Neural progenitor cell (in vitro differentiated cells): ENCODE data around the gene CSN2. TPM values are rescaled to one million over a fixed set of nuclear protein-coding genes. Genes with fewer than 3 reads are reported as not detected.

Source experiments
- DNase-seq: peaks from one replicate; pipeline ENCODE4 v3.0.0-alpha.2; 2016; ENCODE audit warnings: low spot score
- H2AFZ ChIP-seq: fragments of 200-600 bp; sonication (generic); replicated peaks from 2 replicates; pipeline ENCODE4 v1.6.1; 2016; ENCODE audit warnings: antibody characterized with exemption
- H3F3A ChIP-seq: fragments of 200-600 bp; sonication (generic); 2 replicates; pipeline ENCODE4 v1.6.1; 2016; ENCODE audit warnings: antibody characterized with exemption, low read depth
- H3K27ac ChIP-seq: fragments of 200-600 bp; sonication (generic); 2 replicates; pipeline ENCODE4 v1.5.1; 2016; ENCODE audit warnings: mild to moderate bottlenecking
- H3K27me3 ChIP-seq: fragments of 200-600 bp; sonication (generic); 2 replicates; pipeline ENCODE4 v1.6.1; 2016; ENCODE audit warnings: mild to moderate bottlenecking, moderate library complexity
- H3K36me3 ChIP-seq: fragments of 200-600 bp; sonication (generic); 2 replicates; pipeline ENCODE4 v1.5.1; 2016
- H3K4me1 ChIP-seq: fragments of 200-600 bp; sonication (generic); 2 replicates; pipeline ENCODE4 v1.6.1; 2016; ENCODE audit warnings: mixed run types
- H3K4me2 ChIP-seq: fragments of 200-600 bp; sonication (generic); 2 replicates; pipeline ENCODE4 v1.6.1; 2016
- H3K4me3 ChIP-seq: fragments of 200-600 bp; sonication (generic); 2 replicates; pipeline ENCODE4 v1.5.1; 2016
- H3K79me2 ChIP-seq: fragments of 200-600 bp; sonication (generic); 2 replicates; pipeline ENCODE4 v1.6.1; 2016; ENCODE audit warnings: low read depth
- H3K9ac ChIP-seq: fragments of 200-600 bp; sonication (generic); 2 replicates; pipeline ENCODE4 v1.6.1; 2016
- H3K9me3 ChIP-seq: fragments of 200-600 bp; sonication (generic); 2 replicates; pipeline ENCODE4 v1.5.1; 2016; ENCODE audit warnings: low read depth
- H4K20me1 ChIP-seq: fragments of 200-600 bp; sonication (generic); 2 replicates; pipeline ENCODE4 v1.6.1; 2016; ENCODE audit warnings: low read depth
- H3K27ac Mint-ChIP-seq: 3 replicates; pipeline ENCODE4 v1.8.0; 2021; ENCODE audit warnings: mixed read lengths
- H3K27me3 Mint-ChIP-seq: 2 replicates; pipeline ENCODE4 v1.8.0; 2022; ENCODE audit warnings: low read depth, mild to moderate bottlenecking, inconsistent platforms, moderate library complexity, mixed read lengths; ENCODE audit not compliant: insufficient read depth
- H3K36me3 Mint-ChIP-seq: 3 replicates; pipeline ENCODE4 v1.8.0; 2021; ENCODE audit warnings: mixed read lengths
- H3K4me1 Mint-ChIP-seq: 3 replicates; pipeline ENCODE4 v1.8.0; 2021; ENCODE audit warnings: mixed read lengths
- H3K4me3 Mint-ChIP-seq: 3 replicates; pipeline ENCODE4 v1.8.0; 2021; ENCODE audit warnings: mild to moderate bottlenecking, moderate library complexity, mixed read lengths
- H3K9me3 Mint-ChIP-seq: 3 replicates; pipeline ENCODE4 v1.8.0; 2020; ENCODE audit warnings: mixed read lengths
- CTCF ChIP-seq: fragments of 200-600 bp; sonication (generic); IDR thresholded peaks from 2 replicates; pipeline ENCODE4 v1.5.1; 2017; ENCODE audit warnings: antibody characterized with exemption, mild to moderate bottlenecking
- EZH2 ChIP-seq: fragments of 200-600 bp; sonication (generic); IDR thresholded peaks from 2 replicates; pipeline ENCODE4 v1.6.1; 2017; ENCODE audit warnings: antibody characterized with exemption, mild to moderate bottlenecking, moderate library complexity
- EZH2phosphoT487 ChIP-seq: fragments of 200-600 bp; sonication (generic); IDR thresholded peaks from 2 replicates; pipeline ENCODE4 v1.6.1; 2017; ENCODE audit warnings: antibody characterized with exemption
- total RNA-seq: library from RNA; depleted of rRNA; stranded (reverse); fragments of >200 nt; gene quantifications from 2 replicates; pipeline ENCODE4 v1.2.3, GENCODE V29; 2015; ENCODE audit warnings: low replicate concordance

The CSN2 gene
- total RNA-seq, 1 donor from 2014 or later = not detected

- Histone ChIP-seq H3K9ac (no peak overlapping the region), H3K27ac (no peak overlapping the region), H3K4me1 (no peaks in the 10 kb centered on the region), H3K79me2 (no peaks in the 10 kb centered on the region), H4K20me1 (no peaks in the 10 kb centered on the region), H3K9me3 (no peaks in the 10 kb centered on the region), H3K36me3 (no peaks in the 10 kb centered on the region), H3F3A (no peaks in the 10 kb centered on the region), H3K4me2 (no peak overlapping the region), H3K4me3 (no peak overlapping the region), H2AFZ (no peak overlapping the region), H3K27me3 (no peaks in the 10 kb centered on the region)
- no peaks in the 10 kb centered on the region for H3K27me3 Mint-ChIP-seq
- H3K27ac Mint-ChIP-seq = no peak overlapping the region
- no peak for TF ChIP-seq EZH2
- no peak for TF ChIP-seq EZH2phosphoT487
- TF ChIP-seq CTCF = no peak
- H3K4me1 Mint-ChIP-seq = no peaks in the 10 kb centered on the region
- no peak overlapping the region for H3K4me3 Mint-ChIP-seq
- H3K9me3 Mint-ChIP-seq = no peaks in the 10 kb centered on the region
- H3K36me3 Mint-ChIP-seq = no peaks in the 10 kb centered on the region
- no peak for DNase-seq
Observed at GRCh38 chr4:69970071-69970470, 4.5 kb upstream of the CSN2 start.

DNA sequence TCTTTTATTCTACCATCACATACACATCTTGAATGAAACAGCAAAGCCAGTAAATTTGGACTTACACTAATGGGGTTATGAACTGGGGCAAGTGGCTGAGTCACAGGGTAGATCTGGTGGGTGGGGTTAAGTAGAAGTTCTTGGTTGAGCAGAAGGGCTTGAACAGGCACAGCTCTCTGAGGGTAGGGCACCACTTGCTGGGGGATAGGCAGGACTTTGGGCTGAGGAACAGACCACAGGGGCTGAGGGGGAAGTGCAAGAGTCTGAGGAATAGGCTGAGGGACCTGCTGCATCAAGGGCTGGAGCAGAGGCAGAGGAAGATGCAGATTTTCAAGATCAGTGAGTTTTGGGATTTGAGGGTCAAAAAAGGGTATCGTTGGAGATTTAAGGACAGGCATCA, 8.3 kb downstream of the CSN2 start:
- Histone ChIP-seq H3F3A (peaks cover 9% of the 10 kb centered on the region), H3K27me3 (no peaks in the 10 kb centered on the region), H3K4me3 (no peak overlapping the region), H3K9me3 (no peaks in the 10 kb centered on the region), H4K20me1 (no peaks in the 10 kb centered on the region), H3K4me1 (peaks cover 31% of the 10 kb centered on the region), H3K4me2 (no peak overlapping the region), H2AFZ (peak overlapping the region; percentile 77), H3K36me3 (no peaks in the 10 kb centered on the region), H3K9ac (no peak overlapping the region), H3K79me2 (no peaks in the 10 kb centered on the region), H3K27ac (no peak overlapping the region)
- DNase-seq = no peak
- no peaks in the 10 kb centered on the region for H3K9me3 Mint-ChIP-seq
- no peak overlapping the region for H3K4me3 Mint-ChIP-seq
- no peak for TF ChIP-seq CTCF
- TF ChIP-seq EZH2 = no peak
- TF ChIP-seq EZH2phosphoT487 = no peak
- H3K4me1 Mint-ChIP-seq = peaks cover 2% of the 10 kb centered on the region
- no peak overlapping the region for H3K27ac Mint-ChIP-seq
- H3K36me3 Mint-ChIP-seq = no peaks in the 10 kb centered on the region
- H3K27me3 Mint-ChIP-seq = no peaks in the 10 kb centered on the region

- no peak overlapping the region for H3K4me3 Mint-ChIP-seq
- H3K4me1 ChIP-seq = peaks cover 27% of the 10 kb centered on the region
- H3K4me1 Mint-ChIP-seq = peaks cover 9% of the 10 kb centered on the region
- H3K27ac Mint-ChIP-seq = no peak overlapping the region
- H3K4me3 ChIP-seq = no peak overlapping the region
- no peak for DNase-seq
- H3K27me3 ChIP-seq = no peaks in the 10 kb centered on the region
- H2AFZ ChIP-seq = no peak overlapping the region
- H3K79me2 ChIP-seq = no peaks in the 10 kb centered on the region
- no peak for TF ChIP-seq EZH2phosphoT487
- no peak for TF ChIP-seq EZH2
- no peak for TF ChIP-seq CTCF
- no peaks in the 10 kb centered on the region for H3K27me3 Mint-ChIP-seq
- H3K9me3 ChIP-seq = peaks cover 6% of the 10 kb centered on the region
- H4K20me1 ChIP-seq = no peaks in the 10 kb centered on the region
- no peak overlapping the region for H3K27ac ChIP-seq
- H3F3A ChIP-seq = peaks cover 9% of the 10 kb centered on the region
- H3K9ac ChIP-seq = no peak overlapping the region
- no peak overlapping the region for H3K4me2 ChIP-seq
- H3K36me3 ChIP-seq = no peaks in the 10 kb centered on the region
- H3K36me3 Mint-ChIP-seq = no peaks in the 10 kb centered on the region
- H3K9me3 Mint-ChIP-seq = no peaks in the 10 kb centered on the region
Observed at GRCh38 chr4:69951602-69952001, 13.9 kb downstream of the CSN2 start.

GRCh38 chr4:69936566-69936965, 29.0 kb downstream of the CSN2 start:
- Mint-ChIP-seq H3K36me3 (no peaks in the 10 kb centered on the region), H3K9me3 (no peaks in the 10 kb centered on the region), H3K4me1 (no peaks in the 10 kb centered on the region), H3K27ac (no peak overlapping the region), H3K4me3 (no peak overlapping the region), H3K27me3 (no peaks in the 10 kb centered on the region)
- Histone ChIP-seq H3K9me3 (no peaks in the 10 kb centered on the region), H3K4me2 (no peak overlapping the region), H3F3A (no peaks in the 10 kb centered on the region), H3K27me3 (no peaks in the 10 kb centered on the region), H3K27ac (no peak overlapping the region), H4K20me1 (no peaks in the 10 kb centered on the region), H3K79me2 (no peaks in the 10 kb centered on the region), H2AFZ (no peak overlapping the region), H3K4me1 (no peaks in the 10 kb centered on the region), H3K36me3 (no peaks in the 10 kb centered on the region), H3K4me3 (no peak overlapping the region), H3K9ac (no peak overlapping the region)
- no peak for TF ChIP-seq CTCF
- no peak for TF ChIP-seq EZH2
- no peak for TF ChIP-seq EZH2phosphoT487
- DNase-seq = no peak
